Astrocyte (in vitro differentiated cells and primary cell): ENCODE data around the gene SCUBE1. TPM values are rescaled to one million over a fixed set of nuclear protein-coding genes. Genes with fewer than 3 reads are reported as not detected.

Source experiments
- DNase-seq: peaks from one replicate; pipeline ENCODE4 v3.0.0-alpha.2; 2010; ENCODE audit warnings: low read depth
- FAIRE-seq: peaks from 2 replicates; lab custom pipeline; 2011; peaks lifted over from hg19 to GRCh38; lab: Jason Lieb, UNC
- H2AFZ ChIP-seq: 2 replicates; pipeline ENCODE4 v1.6.0; 2012; ENCODE audit warnings: low read depth, low read length, inconsistent platforms
- H3K27ac ChIP-seq: 2 replicates; pipeline ENCODE4 v1.5.1; 2011; ENCODE audit warnings: low read depth, low read length, inconsistent platforms
- H3K27me3 ChIP-seq: 2 replicates; pipeline ENCODE4 v1.6.0; 2011; ENCODE audit warnings: low read length, inconsistent platforms; ENCODE audit not compliant: insufficient read depth
- H3K36me3 ChIP-seq: 2 replicates; pipeline ENCODE4 v1.5.1; 2011; ENCODE audit warnings: low read length, inconsistent platforms; ENCODE audit not compliant: insufficient read depth
- H3K4me1 ChIP-seq: 2 replicates; pipeline ENCODE4 v1.5.1; 2011; ENCODE audit warnings: low read length, inconsistent platforms; ENCODE audit not compliant: insufficient read depth
- H3K4me2 ChIP-seq: 2 replicates; pipeline ENCODE4 v1.6.0; 2012; ENCODE audit warnings: low read length, inconsistent platforms
- H3K4me3 ChIP-seq: 2 replicates; pipeline ENCODE4 v1.5.1; 2011; ENCODE audit warnings: low read depth, mild to moderate bottlenecking, low read length, inconsistent platforms; ENCODE audit not compliant: insufficient read depth
- H3K79me2 ChIP-seq: 2 replicates; pipeline ENCODE4 v1.6.0; 2012; ENCODE audit warnings: mild to moderate bottlenecking, low read length, inconsistent platforms; ENCODE audit not compliant: insufficient read depth
- H3K9ac ChIP-seq: 2 replicates; pipeline ENCODE4 v1.6.0; 2012; ENCODE audit warnings: mild to moderate bottlenecking, low read length, inconsistent platforms
- H3K9me3 ChIP-seq: 2 replicates; pipeline ENCODE4 v1.5.1; 2012; ENCODE audit warnings: low read depth, mild to moderate bottlenecking, low read length, inconsistent platforms; ENCODE audit not compliant: insufficient read depth
- H4K20me1 ChIP-seq: 2 replicates; pipeline ENCODE4 v1.6.0; 2012; ENCODE audit warnings: low read length, inconsistent platforms; ENCODE audit not compliant: insufficient read depth
- H3K27ac Mint-ChIP-seq: one replicate; pipeline ENCODE4 v1.8.0; 2021; ENCODE audit warnings: mild to moderate bottlenecking, mixed read lengths; ENCODE audit not compliant: unreplicated experiment
- H3K27me3 Mint-ChIP-seq: one replicate; pipeline ENCODE4 v1.8.0; 2021; ENCODE audit warnings: low read depth, mixed read lengths; ENCODE audit not compliant: unreplicated experiment
- H3K36me3 Mint-ChIP-seq: one replicate; pipeline ENCODE4 v1.8.0; 2021; ENCODE audit warnings: low read depth, mixed read lengths; ENCODE audit not compliant: unreplicated experiment
- H3K4me1 Mint-ChIP-seq: one replicate; pipeline ENCODE4 v1.8.0; 2021; ENCODE audit warnings: low read depth, mixed read lengths; ENCODE audit not compliant: unreplicated experiment
- H3K4me3 Mint-ChIP-seq: one replicate; pipeline ENCODE4 v1.8.0; 2021; ENCODE audit warnings: mild to moderate bottlenecking, moderate library complexity, mixed read lengths; ENCODE audit not compliant: unreplicated experiment
- H3K9me3 Mint-ChIP-seq: one replicate; pipeline ENCODE4 v1.8.0; 2021; ENCODE audit warnings: mild to moderate bottlenecking, mixed read lengths; ENCODE audit not compliant: unreplicated experiment
- CTCF ChIP-seq: IDR thresholded peaks from 2 replicates; pipeline ENCODE4 v1.5.1; 2011; ENCODE audit warnings: low read depth, mild to moderate bottlenecking, inconsistent platforms, low read length, moderate library complexity; ENCODE audit not compliant: insufficient read depth
- EZH2 ChIP-seq: IDR thresholded peaks from 2 replicates; pipeline ENCODE4 v1.6.1; 2012; ENCODE audit warnings: mild to moderate bottlenecking, low read length, inconsistent platforms; ENCODE audit not compliant: insufficient read depth
- total RNA-seq: library from RNA; stranded (reverse); gene quantifications from 2 replicates; pipeline ENCODE4 v1.2.1, GENCODE V29; 2021

SCUBE1 gene
- total RNA-seq, 1 donor from 2014 or later: 0.07 TPM

GRCh38 chr22:43170131-43170480, 173.1 kb downstream of the SCUBE1 start:
- H3K4me1 Mint-ChIP-seq: peaks cover 7% of the 10 kb centered on the region
- H2AFZ ChIP-seq: no peak overlapping the region
- H3K4me3 ChIP-seq: no peak overlapping the region
- no peak overlapping the region for H3K9ac ChIP-seq
- H3K27ac Mint-ChIP-seq: no peak overlapping the region
- no peaks in the 10 kb centered on the region for H3K36me3 ChIP-seq
- H3K36me3 Mint-ChIP-seq: peaks cover 5% of the 10 kb centered on the region
- no peaks in the 10 kb centered on the region for H3K9me3 Mint-ChIP-seq
- no peaks in the 10 kb centered on the region for H3K9me3 ChIP-seq
- H3K27me3 ChIP-seq: no peaks in the 10 kb centered on the region
- H3K4me3 Mint-ChIP-seq: no peak overlapping the region
- no peak for TF ChIP-seq EZH2
- no peak for TF ChIP-seq CTCF
- FAIRE-seq (no peak), DNase-seq (no peak)
- H3K4me1 ChIP-seq: peaks cover 8% of the 10 kb centered on the region
- no peaks in the 10 kb centered on the region for H3K27me3 Mint-ChIP-seq
- H3K79me2 ChIP-seq: no peaks in the 10 kb centered on the region
- H4K20me1 ChIP-seq: peaks cover 4% of the 10 kb centered on the region
- H3K4me2 ChIP-seq: no peak overlapping the region
- no peak overlapping the region for H3K27ac ChIP-seq

- Histone ChIP-seq H3K4me1 (peaks cover 8% of the 10 kb centered on the region), H3K9me3 (no peaks in the 10 kb centered on the region), H3K4me2 (no peak overlapping the region), H3K36me3 (no peaks in the 10 kb centered on the region), H2AFZ (no peak overlapping the region), H3K79me2 (no peaks in the 10 kb centered on the region), H3K27ac (no peak overlapping the region), H3K27me3 (no peaks in the 10 kb centered on the region), H3K4me3 (no peak overlapping the region), H3K9ac (no peak overlapping the region), H4K20me1 (peaks cover 8% of the 10 kb centered on the region)
- no peak for TF ChIP-seq CTCF
- no peak for TF ChIP-seq EZH2
- FAIRE-seq: no peak
- H3K4me3 Mint-ChIP-seq: no peak overlapping the region
- H3K4me1 Mint-ChIP-seq: peaks cover 7% of the 10 kb centered on the region
- peaks cover 5% of the 10 kb centered on the region for H3K36me3 Mint-ChIP-seq
- no peaks in the 10 kb centered on the region for H3K27me3 Mint-ChIP-seq
- H3K9me3 Mint-ChIP-seq: no peaks in the 10 kb centered on the region
- H3K27ac Mint-ChIP-seq: no peak overlapping the region
- DNase-seq: no peak
Measured at GRCh38 chr22:43169310-43170130, 173.7 kb downstream of the SCUBE1 start.
